NCI-H1092 treated with DMSO at 0.1 percent for 48 hours (cell line): ENCODE results near the gene ZNF579.

Source experiments
- DNase-seq: peaks from one replicate; lab custom pipeline; 2025; lab: John Stamatoyannopoulos, UW

Gene ZNF579

GRCh38 chr19:55611983-55612645, 31.5 kb upstream of the ZNF579 start:
- DNase-seq = no peak

- no peak for DNase-seq
Measured at GRCh38 chr19:55611300-55611982, 30.8 kb upstream of the ZNF579 start.

GRCh38 chr19:55609326-55609725, 28.7 kb upstream of the ZNF579 start:
- DNase-seq = no peak

GRCh38 chr19:55606817-55607216, 26.2 kb upstream of the ZNF579 start:
- no peak for DNase-seq

GRCh38 chr19:55606471-55606787, 25.8 kb upstream of the ZNF579 start:
- no peak for DNase-seq

- peak; percentile 58 for DNase-seq
Measured at GRCh38 chr19:55605637-55606470, 25.2 kb upstream of the ZNF579 start, which contains the start of gene ZNF865. Gene ZNF865, plus strand, starts transcription at chr19:55605647. Its CDS starts 7,972 bp downstream, at chr19:55613619.

GRCh38 chr19:55605207-55605636, 24.6 kb upstream of the ZNF579 start:
- peak; percentile 91 for DNase-seq

- no peak for DNase-seq
Measured at GRCh38 chr19:55603581-55604292, 23.1 kb upstream of the ZNF579 start.

GRCh38 chr19:55603115-55603514, 22.5 kb upstream of the ZNF579 start:
- no peak for DNase-seq

- DNase-seq = no peak
Measured at GRCh38 chr19:55602104-55603001, 21.7 kb upstream of the ZNF579 start.

GRCh38 chr19:55601084-55601483, 20.4 kb upstream of the ZNF579 start:
- DNase-seq = no peak

GRCh38 chr19:55600662-55601028, 20.0 kb upstream of the ZNF579 start:
- no peak for DNase-seq

- peak; percentile 97 for DNase-seq
Measured at GRCh38 chr19:55599842-55600661, 19.4 kb upstream of the ZNF579 start, which contains the start of gene ZNF524. Gene ZNF524, plus strand, starts transcription at chr19:55600288. Its CDS starts 1,825 bp downstream, at chr19:55602113.

- DNase-seq = peak; percentile 97
Measured at GRCh38 chr19:55599468-55599841, 18.8 kb upstream of the ZNF579 start, which contains the start of gene FIZ1. Gene FIZ1, minus strand, starts transcription at chr19:55599517. Its CDS starts 1,652 bp downstream, at chr19:55597865.

- peak; percentile 85 for DNase-seq
Measured at GRCh38 chr19:55598719-55599467, 18.2 kb upstream of the ZNF579 start.

- DNase-seq = no peak
Measured at GRCh38 chr19:55598034-55598433, 17.4 kb upstream of the ZNF579 start.

- no peak for DNase-seq
Measured at GRCh38 chr19:55597501-55597921, 16.9 kb upstream of the ZNF579 start.

GRCh38 chr19:55596304-55596703, 15.7 kb upstream of the ZNF579 start:
- no peak for DNase-seq

GRCh38 chr19:55594996-55595545, 14.4 kb upstream of the ZNF579 start:
- no peak for DNase-seq
